Activated T-helper 1 cell treated with anti-CD3 and anti-CD28 coated beads, Interleukin-12 subunit alpha, Interleukin-12 subunit beta, Interleukin-2, Interleukin-4 antibody, amounts not matched to agents 30 ng/mL and 10 ng/mL and 1 ng/mL, durations not matched to agents 14 hours and 24 hours and 36 hours (primary cell): ENCODE measurements around the gene LHFPL2. TPM values are rescaled to one million over a fixed set of nuclear protein-coding genes. Genes with fewer than 3 reads are reported as not detected.

Source experiments
- DNase-seq: peaks from one replicate; pipeline ENCODE4 v3.0.0; 2021; ENCODE audit warnings: low spot score
- H3K27ac Mint-ChIP-seq: one replicate; pipeline ENCODE4 v1.8.0; 2021; ENCODE audit warnings: mild to moderate bottlenecking, mixed read lengths
- H3K27me3 Mint-ChIP-seq: one replicate; pipeline ENCODE4 v1.8.0; 2022; ENCODE audit warnings: mild to moderate bottlenecking, moderate library complexity, mixed read lengths; ENCODE audit not compliant: insufficient read depth
- H3K36me3 Mint-ChIP-seq: one replicate; pipeline ENCODE4 v1.8.0; 2021; ENCODE audit warnings: low read depth, mixed read lengths
- H3K4me1 Mint-ChIP-seq: one replicate; pipeline ENCODE4 v1.8.0; 2021; ENCODE audit warnings: low read depth, mixed read lengths
- H3K4me3 Mint-ChIP-seq: one replicate; pipeline ENCODE4 v1.8.0; 2021; ENCODE audit warnings: mild to moderate bottlenecking, moderate library complexity, mixed read lengths
- H3K9me3 Mint-ChIP-seq: one replicate; pipeline ENCODE4 v1.8.0; 2021; ENCODE audit warnings: mixed read lengths
- intact Hi-C: fragments of 100-400 bp; cut with micrococcal nuclease; formaldehyde crosslinking; loops from one replicate; pipeline ENCODE4 v1.15.1; 2024
- total RNA-seq: library from RNA; stranded (reverse); gene quantifications from 2 replicates; pipeline ENCODE4 v1.2.3, GENCODE V29; 2022

LHFPL2 gene
- total RNA-seq, 1 donor from 2014 or later, result 0.08 TPM

DNA sequence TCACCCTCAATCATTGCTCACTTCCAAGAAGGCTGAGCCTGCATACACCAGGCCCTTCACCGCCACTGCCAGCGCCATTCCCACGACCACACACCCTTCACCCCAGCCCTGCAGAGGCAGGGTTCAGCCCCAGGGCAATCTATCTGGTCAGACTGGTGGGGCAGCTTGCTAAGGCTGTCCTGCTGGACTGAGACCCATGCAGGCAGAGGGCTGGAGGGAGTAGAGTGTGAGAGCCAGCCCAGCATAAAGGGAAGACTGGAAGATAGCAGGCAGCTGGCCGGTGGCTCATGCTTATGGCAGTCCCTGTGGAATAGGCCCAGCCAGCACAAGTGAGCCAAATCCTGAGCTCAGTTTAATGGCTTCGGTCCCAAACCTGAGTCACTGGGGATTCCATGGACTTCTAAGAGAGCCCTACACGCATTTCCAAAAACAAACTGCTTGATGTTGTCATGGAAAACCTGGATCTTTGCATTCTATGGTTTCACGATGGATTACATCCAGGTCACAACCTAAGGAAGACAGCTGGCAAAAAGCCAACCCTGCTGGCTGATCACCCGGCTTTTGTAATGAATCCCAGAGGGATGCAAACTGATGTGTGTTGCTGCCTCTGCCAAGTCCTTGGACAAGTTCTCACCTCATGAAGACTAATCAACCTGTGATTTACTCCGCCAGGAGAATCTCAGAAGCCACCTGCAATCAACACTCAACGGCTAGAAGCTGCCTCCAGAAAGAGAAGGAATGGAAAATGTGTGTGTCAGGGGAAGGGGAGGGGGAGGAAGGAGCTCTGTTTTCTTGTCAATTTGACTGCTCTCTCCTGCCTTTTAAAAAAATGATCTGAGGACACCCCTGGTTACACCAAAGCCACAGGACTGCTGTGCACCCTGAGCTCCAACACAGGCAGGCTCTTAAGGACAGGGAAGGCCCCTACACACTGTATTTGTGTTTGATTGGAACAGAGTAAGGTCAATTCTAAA is 143.6 kb downstream of the LHFPL2 start:
- Mint-ChIP-seq H3K9me3 (no peaks in the 10 kb centered on the region), H3K36me3 (no peaks in the 10 kb centered on the region), H3K4me3 (no peak overlapping the region), H3K4me1 (peaks cover 13% of the 10 kb centered on the region), H3K27me3 (peaks cover 52% of the 10 kb centered on the region), H3K27ac (no peak overlapping the region)
- no peak for DNase-seq
- intact Hi-C loops, result no loop called here

DNA sequence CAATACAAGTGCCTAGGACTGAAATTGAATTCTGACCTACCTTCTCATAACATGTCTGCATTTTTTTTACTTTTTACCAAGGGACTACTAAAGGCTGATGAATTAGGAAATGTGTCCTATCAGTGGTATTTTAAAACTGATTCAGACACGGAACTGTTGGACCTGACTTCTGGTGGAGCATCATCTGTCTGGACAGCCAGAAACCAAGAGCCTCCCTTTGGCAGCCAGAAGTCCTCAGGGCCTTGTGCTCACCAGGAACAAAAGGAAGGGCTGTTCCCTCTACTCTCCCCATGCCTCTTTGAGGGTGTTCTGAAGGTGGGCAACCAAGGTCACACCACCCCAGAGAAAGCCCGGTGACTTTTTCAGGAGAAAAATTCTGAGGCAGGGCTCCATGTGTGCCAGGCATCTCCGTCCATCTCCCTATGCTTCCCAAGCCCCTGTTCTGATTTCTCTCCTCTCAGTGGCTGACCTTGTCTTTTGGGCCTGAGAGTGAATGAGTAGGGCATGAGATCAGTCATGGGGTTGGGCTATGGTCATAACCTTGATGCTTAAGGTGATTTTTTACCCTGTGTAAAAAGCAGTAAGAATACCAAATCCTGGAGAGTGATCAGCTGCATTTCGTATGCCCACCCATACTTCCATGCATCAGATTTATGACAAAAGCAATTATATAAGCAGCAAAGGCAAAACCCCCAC is 144.5 kb downstream of the LHFPL2 start:
- intact Hi-C loops, result no loop called here
- Mint-ChIP-seq H3K4me1 (peaks cover 4% of the 10 kb centered on the region), H3K4me3 (no peak overlapping the region), H3K27ac (no peak overlapping the region), H3K9me3 (no peaks in the 10 kb centered on the region), H3K36me3 (no peaks in the 10 kb centered on the region), H3K27me3 (peaks cover 48% of the 10 kb centered on the region)
- DNase-seq, result no peak

DNA sequence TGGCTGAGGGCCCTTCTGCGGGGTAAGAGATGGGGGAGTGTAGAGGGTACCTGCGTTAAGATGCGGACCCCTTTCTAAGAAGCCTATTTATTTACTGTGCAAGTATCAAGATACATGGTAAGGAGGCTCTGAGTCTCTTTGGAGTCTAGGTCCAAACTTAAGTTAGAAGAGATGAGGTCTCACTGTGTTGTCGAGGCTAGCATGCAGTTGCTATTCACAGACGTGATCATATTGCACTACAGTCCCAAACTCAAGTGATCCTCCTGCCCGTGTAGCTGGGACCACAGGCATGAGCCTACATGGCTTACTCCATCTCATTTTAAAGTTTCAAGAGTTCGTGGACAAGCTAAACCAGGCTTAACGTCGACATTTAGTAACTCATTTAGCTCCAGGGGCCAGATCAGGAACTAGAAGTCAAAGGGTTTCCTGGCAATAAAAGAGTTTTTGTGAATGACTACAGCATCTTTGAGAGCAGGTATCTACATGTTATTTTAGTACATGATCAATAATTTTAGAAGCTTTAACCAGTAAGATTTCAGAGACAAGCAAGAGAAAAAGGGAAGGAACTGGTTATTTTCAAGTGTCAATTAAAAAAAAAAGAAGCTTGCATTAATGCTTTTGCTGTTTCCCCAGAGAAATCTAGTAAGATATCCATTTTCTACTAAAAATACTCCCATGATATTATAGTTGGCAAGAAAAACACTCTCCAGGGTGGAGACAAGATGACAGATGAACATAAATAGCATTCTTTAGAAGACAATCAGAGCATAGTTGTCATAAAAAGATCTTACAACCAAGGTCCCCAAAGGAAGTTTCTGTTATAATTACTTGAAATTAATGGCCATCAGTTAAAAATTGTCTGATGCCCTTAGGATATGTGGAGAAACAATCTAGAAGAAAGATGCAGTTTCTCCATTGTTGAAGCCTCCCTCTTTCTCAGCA is 146.9 kb downstream of the LHFPL2 start:
- no peak for DNase-seq
- intact Hi-C loops, result no loop called here
- no peaks in the 10 kb centered on the region for H3K36me3 Mint-ChIP-seq
- no peaks in the 10 kb centered on the region for H3K4me1 Mint-ChIP-seq
- no peaks in the 10 kb centered on the region for H3K9me3 Mint-ChIP-seq
- peaks cover 27% of the 10 kb centered on the region for H3K27me3 Mint-ChIP-seq
- H3K4me3 Mint-ChIP-seq, result no peak overlapping the region
- H3K27ac Mint-ChIP-seq, result no peak overlapping the region

DNA sequence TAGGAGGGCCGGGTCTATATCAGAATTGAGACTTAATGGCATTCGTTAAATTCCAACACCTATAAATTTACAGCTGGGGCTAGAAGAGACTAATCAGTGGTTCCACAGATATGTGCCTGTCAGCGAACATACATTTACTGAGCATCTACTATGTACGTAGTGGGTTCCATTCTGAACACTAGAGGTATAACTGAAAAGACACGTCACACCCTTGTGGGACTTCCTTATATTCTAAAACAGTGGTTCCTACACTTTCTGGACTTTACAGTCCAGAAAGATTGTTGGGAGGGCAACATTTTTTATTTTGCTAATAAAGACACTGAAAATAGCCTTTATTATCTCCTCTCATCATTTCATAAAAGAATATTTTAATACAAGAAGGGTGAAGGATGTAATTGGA is 147.7 kb downstream of the LHFPL2 start:
- Mint-ChIP-seq H3K36me3 (no peaks in the 10 kb centered on the region), H3K4me3 (no peak overlapping the region), H3K27ac (no peak overlapping the region), H3K4me1 (no peaks in the 10 kb centered on the region), H3K27me3 (peaks cover 28% of the 10 kb centered on the region), H3K9me3 (no peaks in the 10 kb centered on the region)
- intact Hi-C loops, result no loop called here
- DNase-seq, result no peak

DNA sequence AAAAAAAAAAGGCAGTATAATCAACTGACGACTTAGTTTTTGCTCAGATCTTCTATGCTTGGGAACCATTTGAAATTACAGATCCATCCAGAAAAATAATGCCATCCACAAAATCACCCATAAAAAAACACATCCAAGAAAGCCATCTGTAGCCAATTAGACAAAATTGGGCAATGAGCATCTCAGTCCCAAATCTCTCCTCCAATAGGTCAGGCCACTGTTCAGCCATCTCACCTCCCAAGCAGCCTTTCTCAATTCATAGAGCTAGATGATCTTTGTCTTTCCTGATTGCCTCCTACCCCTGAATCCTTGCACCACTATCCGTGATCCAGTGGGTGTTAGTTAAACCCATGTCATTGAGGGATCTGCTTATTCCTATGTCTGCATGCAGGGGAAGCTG is 148.5 kb downstream of the LHFPL2 start:
- Mint-ChIP-seq H3K4me1 (no peaks in the 10 kb centered on the region), H3K36me3 (no peaks in the 10 kb centered on the region), H3K9me3 (no peaks in the 10 kb centered on the region), H3K4me3 (no peak overlapping the region), H3K27ac (no peak overlapping the region), H3K27me3 (peaks cover 26% of the 10 kb centered on the region)
- DNase-seq, result no peak
- intact Hi-C loops, result no loop called here

DNA sequence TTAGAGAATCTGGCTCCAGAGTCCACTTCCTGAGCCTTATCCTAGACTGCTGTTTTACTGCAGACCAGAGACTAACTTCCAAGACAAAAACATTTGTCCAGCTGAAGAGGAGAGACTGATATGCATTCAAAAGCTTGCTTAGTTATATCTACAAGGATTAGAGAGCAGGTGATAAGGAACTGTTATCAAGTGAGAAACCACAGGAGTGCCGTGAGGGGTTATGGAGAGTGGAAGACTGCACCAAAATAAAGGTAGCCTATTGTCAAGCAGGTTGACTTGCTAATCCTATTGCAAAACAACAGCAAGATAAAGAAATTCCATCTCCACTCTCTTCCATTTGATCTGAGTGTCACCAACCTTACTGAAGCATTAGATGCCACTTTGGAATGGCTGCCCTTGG is 149.1 kb downstream of the LHFPL2 start:
- Mint-ChIP-seq H3K4me3 (no peak overlapping the region), H3K27ac (no peak overlapping the region), H3K9me3 (no peaks in the 10 kb centered on the region), H3K4me1 (no peaks in the 10 kb centered on the region), H3K27me3 (peaks cover 23% of the 10 kb centered on the region), H3K36me3 (no peaks in the 10 kb centered on the region)
- no peak for DNase-seq
- intact Hi-C loops, result no loop called here

DNA sequence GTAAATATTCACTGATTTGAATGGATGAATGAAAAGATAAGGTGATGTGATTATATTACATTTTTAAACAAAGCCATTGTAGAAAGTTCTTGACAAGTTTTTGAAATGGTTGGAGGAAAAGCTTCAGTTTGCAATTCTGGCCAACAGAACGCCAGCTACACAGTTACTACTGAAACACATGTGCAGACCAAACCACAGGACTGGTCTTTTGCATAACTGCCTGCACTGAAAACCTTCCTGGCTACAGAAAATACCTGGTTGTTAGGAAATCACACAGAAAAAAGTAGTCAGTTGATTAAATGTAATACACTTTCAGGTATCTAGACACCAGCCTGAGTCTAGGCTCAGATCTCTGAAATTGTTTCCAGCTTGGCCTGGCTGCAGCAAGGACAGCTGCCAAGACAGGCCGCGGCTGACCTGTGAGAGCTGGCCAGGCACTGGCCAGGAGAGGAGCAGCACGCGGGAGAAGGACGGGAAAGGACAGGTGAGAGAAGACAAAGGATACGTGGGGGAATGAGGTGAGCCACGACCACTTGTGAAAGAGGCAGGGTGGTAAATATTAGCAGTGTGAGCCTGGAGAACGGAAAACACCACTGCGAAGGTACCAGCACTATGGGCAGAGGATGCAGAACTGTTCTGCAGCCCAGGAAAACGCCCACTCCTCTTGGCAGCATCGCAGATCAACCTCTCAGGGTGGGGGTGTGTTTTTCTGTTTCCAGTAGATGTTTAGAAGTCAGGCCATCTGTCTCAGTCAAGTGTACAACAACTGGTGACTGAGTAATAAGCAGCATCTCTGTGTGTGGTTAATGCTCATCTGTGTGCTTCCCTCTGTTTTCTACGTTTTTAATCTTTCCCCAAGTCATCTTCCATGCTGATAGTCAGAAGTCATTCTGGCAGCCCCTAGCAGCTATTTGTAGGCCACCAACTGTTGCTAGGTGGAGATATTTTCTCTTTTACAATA is 150.7 kb downstream of the LHFPL2 start:
- Mint-ChIP-seq H3K27me3 (peaks cover 22% of the 10 kb centered on the region), H3K4me3 (no peak overlapping the region), H3K36me3 (no peaks in the 10 kb centered on the region), H3K4me1 (no peaks in the 10 kb centered on the region), H3K27ac (no peak overlapping the region), H3K9me3 (no peaks in the 10 kb centered on the region)
- DNase-seq, result no peak
- intact Hi-C loops, result no loop called here

DNA sequence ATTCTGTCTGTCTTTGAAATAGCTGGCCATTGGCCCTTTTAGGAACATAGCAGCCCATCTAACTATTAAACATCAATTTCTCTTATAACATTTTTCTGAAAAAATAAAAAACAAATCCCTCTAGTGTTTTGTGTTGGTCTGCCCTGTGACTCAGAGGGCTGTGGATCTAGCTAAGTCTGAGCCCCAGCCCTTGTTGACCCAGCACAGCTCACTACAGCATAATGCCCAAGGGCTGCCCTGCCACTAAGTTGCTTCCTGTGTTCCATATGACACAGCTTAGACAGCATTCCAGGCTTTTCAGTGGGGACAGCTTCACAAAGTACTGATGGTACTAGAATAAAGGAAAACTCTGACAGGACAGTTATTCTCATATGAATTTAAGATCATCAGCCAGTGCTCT is 152.2 kb downstream of the LHFPL2 start:
- intact Hi-C loops, result no loop called here
- Mint-ChIP-seq H3K4me3 (no peak overlapping the region), H3K9me3 (no peaks in the 10 kb centered on the region), H3K27ac (no peak overlapping the region), H3K4me1 (no peaks in the 10 kb centered on the region), H3K27me3 (peaks cover 15% of the 10 kb centered on the region), H3K36me3 (no peaks in the 10 kb centered on the region)
- no peak for DNase-seq

DNA sequence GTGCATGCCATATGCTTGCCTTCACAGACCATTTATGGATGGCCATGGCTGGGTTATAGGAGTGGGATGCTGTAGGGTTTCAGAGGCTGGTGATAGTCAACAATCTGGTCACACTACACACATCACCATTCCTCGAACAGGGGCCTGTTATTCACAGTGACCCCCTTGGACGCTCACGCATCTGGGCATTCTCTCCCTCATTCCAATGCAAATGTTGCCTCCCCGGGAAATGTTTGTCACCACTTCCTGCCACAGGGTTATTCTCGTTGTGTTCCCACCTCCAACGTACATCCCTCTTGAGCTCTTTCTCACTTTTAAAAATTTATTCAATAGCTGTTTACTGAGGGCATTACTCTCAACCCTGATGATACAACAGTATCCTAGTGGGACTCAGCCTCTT is 152.8 kb downstream of the LHFPL2 start:
- no peak for DNase-seq
- H3K27me3 Mint-ChIP-seq, result peaks cover 15% of the 10 kb centered on the region
- intact Hi-C loops, result no loop called here
- no peak overlapping the region for H3K27ac Mint-ChIP-seq
- H3K4me1 Mint-ChIP-seq, result no peaks in the 10 kb centered on the region
- H3K36me3 Mint-ChIP-seq, result peaks cover 2% of the 10 kb centered on the region
- H3K4me3 Mint-ChIP-seq, result no peak overlapping the region
- no peaks in the 10 kb centered on the region for H3K9me3 Mint-ChIP-seq

DNA sequence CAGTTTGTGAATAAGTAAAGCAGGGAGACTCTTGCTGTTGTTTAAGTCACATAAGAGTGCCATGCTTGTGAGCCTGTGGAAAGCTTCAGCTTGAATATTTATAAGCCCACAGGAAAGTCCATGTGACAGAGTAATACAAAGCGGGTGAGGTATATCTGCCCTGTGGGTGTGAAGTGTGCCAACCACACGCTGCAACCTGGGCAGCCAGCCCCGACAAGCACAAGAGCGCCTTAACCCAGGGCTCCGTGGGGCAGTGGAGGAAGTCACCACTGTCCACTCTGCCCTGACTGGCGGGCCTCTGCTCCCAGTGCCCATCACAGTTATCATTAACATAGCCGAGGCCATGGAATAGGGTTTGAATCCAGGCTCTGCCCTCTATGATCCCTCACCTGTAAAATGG is 155.9 kb downstream of the LHFPL2 start:
- Mint-ChIP-seq H3K27ac (no peak overlapping the region), H3K4me1 (no peaks in the 10 kb centered on the region), H3K27me3 (peaks cover 4% of the 10 kb centered on the region), H3K4me3 (no peak overlapping the region), H3K9me3 (no peaks in the 10 kb centered on the region), H3K36me3 (peaks cover 3% of the 10 kb centered on the region)
- intact Hi-C loops, result no loop called here
- no peak for DNase-seq

DNA sequence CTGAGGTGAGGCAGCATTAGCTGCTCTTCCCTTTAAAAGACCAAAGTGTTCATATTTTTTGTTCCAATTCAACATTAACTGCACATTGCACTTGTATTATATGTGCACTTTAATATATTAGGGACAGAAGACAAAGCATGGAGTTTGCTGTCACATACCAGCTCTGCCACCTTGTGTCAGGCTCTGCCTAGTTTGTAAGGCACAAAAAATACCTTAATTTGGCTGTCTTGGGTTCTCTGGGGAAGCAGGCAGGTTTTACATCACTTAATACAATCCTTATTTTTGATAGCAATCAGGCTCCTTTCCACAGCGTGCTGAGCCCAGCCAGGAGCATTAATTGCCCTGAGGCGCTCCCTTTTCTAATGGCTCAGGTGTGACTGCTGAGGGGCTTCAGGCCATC is 156.3 kb downstream of the LHFPL2 start:
- DNase-seq, result no peak
- H3K4me3 Mint-ChIP-seq, result no peak overlapping the region
- intact Hi-C loops, result no loop called here
- H3K9me3 Mint-ChIP-seq, result no peaks in the 10 kb centered on the region
- peaks cover 3% of the 10 kb centered on the region for H3K36me3 Mint-ChIP-seq
- no peak overlapping the region for H3K27ac Mint-ChIP-seq
- peaks cover 4% of the 10 kb centered on the region for H3K27me3 Mint-ChIP-seq
- H3K4me1 Mint-ChIP-seq, result no peaks in the 10 kb centered on the region
